ENCODE results near the gene FBN1.

Gene FBN1

GRCh38 chr15:48426941-48427340, 218.6 kb downstream of the FBN1 start:
- no peak overlapping the region for H3K9ac ChIP-seq
- no peaks in the 10 kb centered on the region for H3K9me3 ChIP-seq (ENCODE audit: control insufficient read depth, low read length)
- no peaks in the 10 kb centered on the region for H3K79me2 ChIP-seq
- no peaks in the 10 kb centered on the region for H3K36me3 ChIP-seq (ENCODE audit: control insufficient read depth, insufficient read depth, low read length)
- no peaks in the 10 kb centered on the region for H3K4me1 ChIP-seq
- no peaks in the 10 kb centered on the region for H3K27me3 ChIP-seq (ENCODE audit: control insufficient read depth, insufficient read depth, low read length)
- H3K4me3 ChIP-seq (ENCODE audit: low read depth, low read length), result no peak overlapping the region
- H3K4me2 ChIP-seq (ENCODE audit: low read length), result no peak overlapping the region
- no peak for TF ChIP-seq CTCF (IDR thresholded peaks at IDR 0.05)
- no peak overlapping the region for H2AFZ ChIP-seq
- H3K27ac ChIP-seq, result no peak overlapping the region

- Histone ChIP-seq H3K9me3 (ENCODE audit: control insufficient read depth, low read length) (no peaks in the 10 kb centered on the region), H2AFZ (no peak overlapping the region), H3K4me2 (ENCODE audit: low read length) (no peak overlapping the region), H3K4me1 (no peaks in the 10 kb centered on the region), H3K9ac (no peak overlapping the region), H3K27ac (no peak overlapping the region), H3K27me3 (ENCODE audit: control insufficient read depth, insufficient read depth, low read length) (no peaks in the 10 kb centered on the region), H3K79me2 (no peaks in the 10 kb centered on the region), H3K36me3 (ENCODE audit: control insufficient read depth, insufficient read depth, low read length) (no peaks in the 10 kb centered on the region), H3K4me3 (ENCODE audit: low read depth, low read length) (no peak overlapping the region)
- TF ChIP-seq CTCF (IDR thresholded peaks at IDR 0.05), result no peak
These were observed 219.5 kb downstream of the FBN1 start for GRCh38 chr15:48426044-48426443.

- no peak overlapping the region for H3K9ac ChIP-seq
- H3K4me2 ChIP-seq (ENCODE audit: low read length), result no peak overlapping the region
- no peaks in the 10 kb centered on the region for H3K27me3 ChIP-seq (ENCODE audit: control insufficient read depth, insufficient read depth, low read length)
- H3K4me3 ChIP-seq (ENCODE audit: low read depth, low read length), result no peak overlapping the region
- no peak overlapping the region for H3K27ac ChIP-seq
- H3K79me2 ChIP-seq, result no peaks in the 10 kb centered on the region
- H3K4me1 ChIP-seq, result no peaks in the 10 kb centered on the region
- H3K36me3 ChIP-seq (ENCODE audit: control insufficient read depth, insufficient read depth, low read length), result no peaks in the 10 kb centered on the region
- H3K9me3 ChIP-seq (ENCODE audit: control insufficient read depth, low read length), result no peaks in the 10 kb centered on the region
- no peak overlapping the region for H2AFZ ChIP-seq
- TF ChIP-seq CTCF (IDR thresholded peaks at IDR 0.05), result no peak
These were observed 220.5 kb downstream of the FBN1 start for GRCh38 chr15:48425051-48425450.

GRCh38 chr15:48423896-48424475, 221.5 kb downstream of the FBN1 start:
- no peak for TF ChIP-seq CTCF (IDR thresholded peaks at IDR 0.05)

DNA sequence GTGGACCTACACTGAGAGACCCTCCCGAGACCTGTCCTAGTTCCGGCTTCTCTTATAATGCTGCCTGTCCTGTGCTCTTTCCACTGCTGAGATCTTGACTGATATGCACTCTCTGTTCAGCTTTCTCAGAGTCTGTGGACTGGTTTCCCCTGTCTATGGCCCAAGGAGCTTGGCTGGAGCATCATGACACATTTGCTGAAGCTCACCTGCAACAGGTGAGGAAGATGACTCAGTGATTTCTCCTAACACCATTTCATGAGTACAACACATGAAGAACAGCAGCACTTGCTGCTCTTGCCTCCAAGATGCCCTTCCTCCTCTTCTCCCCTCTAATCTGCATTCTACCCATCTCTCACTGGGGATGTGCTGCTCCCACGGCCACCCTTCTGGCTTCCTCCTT, 222.2 kb downstream of the FBN1 start:
- Histone ChIP-seq H3K27me3 (ENCODE audit: control insufficient read depth, insufficient read depth, low read length) (no peaks in the 10 kb centered on the region), H3K79me2 (no peaks in the 10 kb centered on the region), H3K4me1 (no peaks in the 10 kb centered on the region), H3K4me2 (ENCODE audit: low read length) (no peak overlapping the region), H3K4me3 (ENCODE audit: low read depth, low read length) (no peak overlapping the region), H2AFZ (no peak overlapping the region), H3K36me3 (ENCODE audit: control insufficient read depth, insufficient read depth, low read length) (no peaks in the 10 kb centered on the region), H3K9ac (no peak overlapping the region), H3K9me3 (ENCODE audit: control insufficient read depth, low read length) (no peaks in the 10 kb centered on the region), H3K27ac (no peak overlapping the region)
- no peak for TF ChIP-seq CTCF (IDR thresholded peaks at IDR 0.05)

More at GRCh38 chr15:48423896-48424475, 221.5 kb downstream of the FBN1 start:
- H3K4me1 ChIP-seq, result no peaks in the 10 kb centered on the region
- no peak overlapping the region for H3K27ac ChIP-seq
- no peaks in the 10 kb centered on the region for H3K79me2 ChIP-seq
- no peaks in the 10 kb centered on the region for H3K9me3 ChIP-seq (ENCODE audit: control insufficient read depth, low read length)
- H3K4me3 ChIP-seq (ENCODE audit: low read depth, low read length), result no peak overlapping the region
- no peak overlapping the region for H2AFZ ChIP-seq
- H3K27me3 ChIP-seq (ENCODE audit: control insufficient read depth, insufficient read depth, low read length), result no peaks in the 10 kb centered on the region
- H3K36me3 ChIP-seq (ENCODE audit: control insufficient read depth, insufficient read depth, low read length), result no peaks in the 10 kb centered on the region
- no peak overlapping the region for H3K4me2 ChIP-seq (ENCODE audit: low read length)
- H3K9ac ChIP-seq, result no peak overlapping the region

Measured in parathyroid adenoma (tissue), 2 donors.